ENCODE results near the gene VSIG2. TPM values are rescaled to one million over a fixed set of nuclear protein-coding genes. Genes with fewer than 3 reads are reported as not detected.

VSIG2 gene
- total and polyA plus RNA-seq, 2 experiments from 2014 or later = not detected

DNA sequence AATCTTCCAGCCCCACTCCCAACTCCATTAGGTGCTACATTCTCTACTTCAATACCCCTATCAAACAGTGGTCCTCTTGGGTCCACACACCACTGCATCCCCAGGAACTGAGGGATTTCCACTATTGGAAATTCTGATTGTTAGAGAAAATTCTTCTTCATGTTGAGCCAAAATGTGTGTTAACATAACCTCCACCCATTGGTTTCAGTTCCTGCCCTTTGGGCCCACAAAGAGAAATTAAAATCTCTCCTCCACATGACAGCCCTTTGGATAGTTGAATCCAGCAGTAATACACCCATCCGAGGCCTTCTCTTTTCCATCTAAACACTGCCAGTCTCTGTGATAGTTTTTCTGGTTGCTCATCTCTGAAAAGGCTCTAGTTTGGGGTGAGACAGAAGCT lies 2.1 kb downstream of the VSIG2 start (continued):
- TF ChIP-seq, protein P1, sequence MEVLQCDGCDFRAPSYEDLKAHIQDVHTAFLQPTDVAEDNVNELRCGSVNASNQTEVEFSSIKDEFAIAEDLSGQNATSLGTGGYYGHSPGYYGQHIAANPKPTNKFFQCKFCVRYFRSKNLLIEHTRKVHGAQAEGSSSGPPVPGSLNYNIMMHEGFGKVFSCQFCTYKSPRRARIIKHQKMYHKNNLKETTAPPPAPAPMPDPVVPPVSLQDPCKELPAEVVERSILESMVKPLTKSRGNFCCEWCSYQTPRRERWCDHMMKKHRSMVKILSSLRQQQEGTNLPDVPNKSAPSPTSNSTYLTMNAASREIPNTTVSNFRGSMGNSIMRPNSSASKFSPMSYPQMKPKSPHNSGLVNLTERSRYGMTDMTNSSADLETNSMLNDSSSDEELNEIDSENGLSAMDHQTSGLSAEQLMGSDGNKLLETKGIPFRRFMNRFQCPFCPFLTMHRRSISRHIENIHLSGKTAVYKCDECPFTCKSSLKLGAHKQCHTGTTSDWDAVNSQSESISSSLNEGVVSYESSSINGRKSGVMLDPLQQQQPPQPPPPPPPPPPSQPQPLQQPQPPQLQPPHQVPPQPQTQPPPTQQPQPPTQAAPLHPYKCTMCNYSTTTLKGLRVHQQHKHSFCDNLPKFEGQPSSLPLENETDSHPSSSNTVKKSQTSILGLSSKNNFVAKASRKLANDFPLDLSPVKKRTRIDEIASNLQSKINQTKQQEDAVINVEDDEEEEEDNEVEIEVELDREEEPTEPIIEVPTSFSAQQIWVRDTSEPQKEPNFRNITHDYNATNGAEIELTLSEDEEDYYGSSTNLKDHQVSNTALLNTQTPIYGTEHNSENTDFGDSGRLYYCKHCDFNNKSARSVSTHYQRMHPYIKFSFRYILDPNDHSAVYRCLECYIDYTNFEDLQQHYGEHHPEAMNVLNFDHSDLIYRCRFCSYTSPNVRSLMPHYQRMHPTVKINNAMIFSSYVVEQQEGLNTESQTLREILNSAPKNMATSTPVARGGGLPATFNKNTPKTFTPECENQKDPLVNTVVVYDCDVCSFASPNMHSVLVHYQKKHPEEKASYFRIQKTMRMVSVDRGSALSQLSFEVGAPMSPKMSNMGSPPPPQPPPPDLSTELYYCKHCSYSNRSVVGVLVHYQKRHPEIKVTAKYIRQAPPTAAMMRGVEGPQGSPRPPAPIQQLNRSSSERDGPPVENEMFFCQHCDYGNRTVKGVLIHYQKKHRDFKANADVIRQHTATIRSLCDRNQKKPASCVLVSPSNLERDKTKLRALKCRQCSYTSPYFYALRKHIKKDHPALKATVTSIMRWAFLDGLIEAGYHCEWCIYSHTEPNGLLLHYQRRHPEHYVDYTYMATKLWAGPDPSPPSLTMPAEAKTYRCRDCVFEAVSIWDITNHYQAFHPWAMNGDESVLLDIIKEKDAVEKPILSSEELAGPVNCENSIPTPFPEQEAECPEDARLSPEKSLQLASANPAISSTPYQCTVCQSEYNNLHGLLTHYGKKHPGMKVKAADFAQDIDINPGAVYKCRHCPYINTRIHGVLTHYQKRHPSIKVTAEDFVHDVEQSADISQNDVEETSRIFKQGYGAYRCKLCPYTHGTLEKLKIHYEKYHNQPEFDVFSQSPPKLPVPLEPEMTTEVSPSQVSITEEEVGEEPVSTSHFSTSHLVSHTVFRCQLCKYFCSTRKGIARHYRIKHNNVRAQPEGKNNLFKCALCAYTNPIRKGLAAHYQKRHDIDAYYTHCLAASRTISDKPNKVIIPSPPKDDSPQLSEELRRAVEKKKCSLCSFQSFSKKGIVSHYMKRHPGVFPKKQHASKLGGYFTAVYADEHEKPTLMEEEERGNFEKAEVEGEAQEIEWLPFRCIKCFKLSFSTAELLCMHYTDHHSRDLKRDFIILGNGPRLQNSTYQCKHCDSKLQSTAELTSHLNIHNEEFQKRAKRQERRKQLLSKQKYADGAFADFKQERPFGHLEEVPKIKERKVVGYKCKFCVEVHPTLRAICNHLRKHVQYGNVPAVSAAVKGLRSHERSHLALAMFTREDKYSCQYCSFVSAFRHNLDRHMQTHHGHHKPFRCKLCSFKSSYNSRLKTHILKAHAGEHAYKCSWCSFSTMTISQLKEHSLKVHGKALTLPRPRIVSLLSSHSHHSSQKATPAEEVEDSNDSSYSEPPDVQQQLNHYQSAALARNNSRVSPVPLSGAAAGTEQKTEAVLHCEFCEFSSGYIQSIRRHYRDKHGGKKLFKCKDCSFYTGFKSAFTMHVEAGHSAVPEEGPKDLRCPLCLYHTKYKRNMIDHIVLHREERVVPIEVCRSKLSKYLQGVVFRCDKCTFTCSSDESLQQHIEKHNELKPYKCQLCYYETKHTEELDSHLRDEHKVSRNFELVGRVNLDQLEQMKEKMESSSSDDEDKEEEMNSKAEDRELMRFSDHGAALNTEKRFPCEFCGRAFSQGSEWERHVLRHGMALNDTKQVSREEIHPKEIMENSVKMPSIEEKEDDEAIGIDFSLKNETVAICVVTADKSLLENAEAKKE (CRISPR knock-in tag; IDR thresholded peaks at IDR 0.05) = no peak

- Mint-ChIP-seq H3K27ac (no peak overlapping the region), H3K9me3 (no peaks in the 10 kb centered on the region), H3K4me3 (no peak overlapping the region; the same call in 2 of the 3 replicates), H3K27me3 (ENCODE audit: insufficient read depth, low read depth, poor library complexity) (peaks cover 99% of the 10 kb centered on the region), H3K36me3 (ENCODE audit: low read depth) (no peaks in the 10 kb centered on the region; the same call in 2 of the 3 replicates), H3K4me1 (peaks cover 33% of the 10 kb centered on the region)
- no peaks in the 10 kb centered on the region for H3K79me2 ChIP-seq (replicated peaks; ENCODE audit: insufficient read depth)
- DNase-seq (ENCODE audit: low spot score) (no peak), ATAC-seq (no peak)
- TF ChIP-seq ZNF114 (CRISPR knock-in tag; IDR thresholded peaks at IDR 0.05) = no peak
- TF ChIP-seq EZH2 (IDR thresholded peaks at IDR 0.05; ENCODE audit: low read depth, unreplicated experiment) = peak; percentile 54
- H3K27me3 ChIP-seq (ENCODE audit: insufficient read depth) = peaks cover 99% of the 10 kb centered on the region
- H3K4me1 ChIP-seq (ENCODE audit: insufficient read depth) = peaks cover 42% of the 10 kb centered on the region
- no peak overlapping the region for H3K27ac ChIP-seq (ENCODE audit: low read depth)
- no peaks in the 10 kb centered on the region for H3K36me3 ChIP-seq (ENCODE audit: insufficient read depth)
- no peak overlapping the region for H3K4me3 ChIP-seq
- no peak overlapping the region for H3K4me2 ChIP-seq
- H4K20me1 ChIP-seq (replicated peaks; ENCODE audit: insufficient read depth) = peaks cover 24% of the 10 kb centered on the region
- no peak overlapping the region for H2AFZ ChIP-seq
- H3K9me2 ChIP-seq (ENCODE audit: insufficient read depth) = no peaks in the 10 kb centered on the region
- H3F3A ChIP-seq (replicated peaks; ENCODE audit: low read depth) = peaks cover 5% of the 10 kb centered on the region; the same call in 1 of the 2 replicates
Observed at GRCh38 chr11:124748481-124749343, 3.3 kb downstream of the VSIG2 start.

Data from GM23338 (cell line).